HL-60 (cell line): ENCODE data around the gene NR1H4.

Source experiments
- GABPA ChIP-seq: IDR thresholded peaks from 2 replicates; pipeline ENCODE4 v1.6.1; 2012; ENCODE audit warnings: low read depth
- POLR2AphosphoS5 ChIP-seq: IDR thresholded peaks from 2 replicates; pipeline ENCODE4 v1.6.1; 2012; ENCODE audit warnings: low read depth
- TF ChIP-seq, protein P1 (sequence below): IDR thresholded peaks from one replicate; pipeline ENCODE4 v1.5.1; 2011; ENCODE audit warnings: low read length, control low read depth, inconsistent platforms; ENCODE audit not compliant: insufficient read depth
- TF ChIP-seq, protein P2 (sequence below): IDR thresholded peaks from 2 replicates; pipeline ENCODE4 v1.6.1; 2012; ENCODE audit warnings: low read depth; ENCODE audit not compliant: insufficient replicate concordance

DNA sequence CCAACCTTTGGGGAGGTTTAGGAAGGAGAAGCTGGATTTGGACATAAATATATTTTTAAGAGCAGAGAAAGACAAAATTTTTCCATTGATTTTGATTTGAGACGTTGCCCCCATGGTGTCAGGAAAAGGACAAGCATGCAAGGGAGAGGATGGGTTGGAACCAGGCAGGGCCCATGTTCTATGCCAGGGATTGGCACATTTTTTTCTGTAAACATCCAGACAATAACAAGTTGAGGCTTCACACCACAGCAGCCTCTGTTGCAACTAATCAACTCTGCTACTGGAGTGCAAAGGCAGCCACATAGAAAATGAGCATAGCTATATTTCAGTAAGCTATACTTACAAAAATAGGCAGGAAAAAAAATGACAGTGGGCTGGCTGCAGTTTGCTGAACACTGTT lies 44.7 kb downstream of the NR1H4 start:
- no peak for TF ChIP-seq POLR2AphosphoS5
- TF ChIP-seq, protein P1, sequence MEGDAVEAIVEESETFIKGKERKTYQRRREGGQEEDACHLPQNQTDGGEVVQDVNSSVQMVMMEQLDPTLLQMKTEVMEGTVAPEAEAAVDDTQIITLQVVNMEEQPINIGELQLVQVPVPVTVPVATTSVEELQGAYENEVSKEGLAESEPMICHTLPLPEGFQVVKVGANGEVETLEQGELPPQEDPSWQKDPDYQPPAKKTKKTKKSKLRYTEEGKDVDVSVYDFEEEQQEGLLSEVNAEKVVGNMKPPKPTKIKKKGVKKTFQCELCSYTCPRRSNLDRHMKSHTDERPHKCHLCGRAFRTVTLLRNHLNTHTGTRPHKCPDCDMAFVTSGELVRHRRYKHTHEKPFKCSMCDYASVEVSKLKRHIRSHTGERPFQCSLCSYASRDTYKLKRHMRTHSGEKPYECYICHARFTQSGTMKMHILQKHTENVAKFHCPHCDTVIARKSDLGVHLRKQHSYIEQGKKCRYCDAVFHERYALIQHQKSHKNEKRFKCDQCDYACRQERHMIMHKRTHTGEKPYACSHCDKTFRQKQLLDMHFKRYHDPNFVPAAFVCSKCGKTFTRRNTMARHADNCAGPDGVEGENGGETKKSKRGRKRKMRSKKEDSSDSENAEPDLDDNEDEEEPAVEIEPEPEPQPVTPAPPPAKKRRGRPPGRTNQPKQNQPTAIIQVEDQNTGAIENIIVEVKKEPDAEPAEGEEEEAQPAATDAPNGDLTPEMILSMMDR: no peak
- TF ChIP-seq, protein P2, sequence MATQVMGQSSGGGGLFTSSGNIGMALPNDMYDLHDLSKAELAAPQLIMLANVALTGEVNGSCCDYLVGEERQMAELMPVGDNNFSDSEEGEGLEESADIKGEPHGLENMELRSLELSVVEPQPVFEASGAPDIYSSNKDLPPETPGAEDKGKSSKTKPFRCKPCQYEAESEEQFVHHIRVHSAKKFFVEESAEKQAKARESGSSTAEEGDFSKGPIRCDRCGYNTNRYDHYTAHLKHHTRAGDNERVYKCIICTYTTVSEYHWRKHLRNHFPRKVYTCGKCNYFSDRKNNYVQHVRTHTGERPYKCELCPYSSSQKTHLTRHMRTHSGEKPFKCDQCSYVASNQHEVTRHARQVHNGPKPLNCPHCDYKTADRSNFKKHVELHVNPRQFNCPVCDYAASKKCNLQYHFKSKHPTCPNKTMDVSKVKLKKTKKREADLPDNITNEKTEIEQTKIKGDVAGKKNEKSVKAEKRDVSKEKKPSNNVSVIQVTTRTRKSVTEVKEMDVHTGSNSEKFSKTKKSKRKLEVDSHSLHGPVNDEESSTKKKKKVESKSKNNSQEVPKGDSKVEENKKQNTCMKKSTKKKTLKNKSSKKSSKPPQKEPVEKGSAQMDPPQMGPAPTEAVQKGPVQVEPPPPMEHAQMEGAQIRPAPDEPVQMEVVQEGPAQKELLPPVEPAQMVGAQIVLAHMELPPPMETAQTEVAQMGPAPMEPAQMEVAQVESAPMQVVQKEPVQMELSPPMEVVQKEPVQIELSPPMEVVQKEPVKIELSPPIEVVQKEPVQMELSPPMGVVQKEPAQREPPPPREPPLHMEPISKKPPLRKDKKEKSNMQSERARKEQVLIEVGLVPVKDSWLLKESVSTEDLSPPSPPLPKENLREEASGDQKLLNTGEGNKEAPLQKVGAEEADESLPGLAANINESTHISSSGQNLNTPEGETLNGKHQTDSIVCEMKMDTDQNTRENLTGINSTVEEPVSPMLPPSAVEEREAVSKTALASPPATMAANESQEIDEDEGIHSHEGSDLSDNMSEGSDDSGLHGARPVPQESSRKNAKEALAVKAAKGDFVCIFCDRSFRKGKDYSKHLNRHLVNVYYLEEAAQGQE: no peak
- no peak for TF ChIP-seq GABPA
